K562 (cell line): ENCODE results near the gene CADM2.

Source experiments
- CREM ChIP-seq: IDR thresholded peaks from 2 replicates; pipeline ENCODE4 v1.6.1; 2014; ENCODE audit warnings: antibody characterized with exemption, low read depth
- E2F4 ChIP-seq: sonication (generic); formaldehyde crosslinking; IDR thresholded peaks from 2 replicates; pipeline ENCODE4 v1.8.0; 2022; ENCODE audit warnings: mild to moderate bottlenecking, low read depth, missing genetic modification reagents
- GATA2 ChIP-seq: sonication (generic); formaldehyde crosslinking; IDR thresholded peaks from 2 replicates; pipeline ENCODE4 v1.4.0; 2020; ENCODE audit warnings: mild to moderate bottlenecking, missing genetic modification reagents
- ZNF133 ChIP-seq: fragments of 250-450 bp; sonication (Bioruptor Pico); IDR thresholded peaks from 2 replicates; pipeline ENCODE4 v1.4.0; 2020; ENCODE audit warnings: mild to moderate bottlenecking
- ZNF41 ChIP-seq: fragments of 250-450 bp; sonication (Bioruptor Pico); conservative IDR thresholded peaks from 2 replicates; pipeline ENCODE4 v1.4.0; 2020; ENCODE audit warnings: mild to moderate bottlenecking
- ZNF609 ChIP-seq: sonication (generic); formaldehyde crosslinking; IDR thresholded peaks from 2 replicates; pipeline ENCODE4 v1.8.1; 2023; ENCODE audit warnings: missing genetic modification reagents, mild to moderate bottlenecking, borderline replicate concordance

- TF ChIP-seq ZNF133 (CRISPR knock-in tag) (no peak), CREM (no peak), ZNF609 (CRISPR knock-in tag) (no peak), ZNF41 (CRISPR knock-in tag) (no peak), GATA2 (CRISPR knock-in tag) (no peak), E2F4 (CRISPR knock-in tag) (no peak)
Observed at GRCh38 chr3:85632921-85633320, 674.1 kb downstream of the CADM2 start.
